ENCODE data around the gene DMXL1. TPM values are rescaled to one million over a fixed set of nuclear protein-coding genes. Genes with fewer than 3 reads are reported as not detected.

Gene DMXL1
- total RNA-seq, 1 experiment from 2014 or later = 30.0 TPM

DNA sequence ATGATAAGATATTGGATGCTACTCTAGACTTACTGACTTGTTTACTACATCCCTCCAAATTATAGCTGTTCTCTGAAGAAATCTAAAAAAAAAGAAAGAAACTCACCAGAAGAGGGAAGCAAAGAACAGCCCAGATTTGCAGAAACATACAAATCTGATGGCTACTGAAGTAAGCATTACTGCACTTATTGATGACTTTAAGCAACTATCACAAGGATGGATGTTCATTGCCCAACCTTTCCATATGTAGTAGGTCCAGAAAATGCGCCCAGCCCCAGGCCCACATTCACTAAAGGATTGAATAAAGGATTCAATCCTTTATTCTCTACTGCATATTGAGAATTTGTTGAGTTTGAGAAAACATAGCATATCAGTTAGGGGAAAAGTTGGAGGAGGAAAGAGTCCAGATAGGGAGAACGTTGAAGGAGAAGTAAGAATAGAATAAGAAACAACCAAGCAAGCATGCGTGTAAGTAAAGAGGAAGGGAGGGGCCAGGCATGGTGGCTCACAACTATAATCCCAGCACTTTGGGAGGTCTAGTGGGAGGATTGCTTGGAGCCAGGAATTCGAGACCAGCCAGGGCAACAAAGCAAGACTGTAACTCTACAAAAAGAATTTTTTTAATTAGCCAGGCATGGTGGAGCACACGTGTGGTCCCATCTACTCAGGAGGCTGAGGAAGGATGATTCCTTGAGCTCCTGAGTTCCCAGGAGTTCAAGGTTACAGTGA lies 48.7 kb upstream of the DMXL1 start:
- Mint-ChIP-seq H3K4me1 (ENCODE audit: low read depth, unreplicated experiment) (peaks cover 7% of the 10 kb centered on the region), H3K9me3 (ENCODE audit: unreplicated experiment) (no peaks in the 10 kb centered on the region), H3K27me3 (ENCODE audit: insufficient read depth, unreplicated experiment) (no peaks in the 10 kb centered on the region), H3K36me3 (ENCODE audit: insufficient read depth, unreplicated experiment) (no peaks in the 10 kb centered on the region), H3K4me3 (ENCODE audit: unreplicated experiment) (no peak overlapping the region), H3K27ac (ENCODE audit: unreplicated experiment) (no peak overlapping the region)
- intact Hi-C loops (cut with micrococcal nuclease; ENCODE audit: unreplicated experiment) = loop anchor here (1.0 to 2.0 kb wide), 5 partner anchors 34 to 390 kb away; partner anchors contain the start of genes DMXL1 and DTWD2
- TF ChIP-seq, protein P1, sequence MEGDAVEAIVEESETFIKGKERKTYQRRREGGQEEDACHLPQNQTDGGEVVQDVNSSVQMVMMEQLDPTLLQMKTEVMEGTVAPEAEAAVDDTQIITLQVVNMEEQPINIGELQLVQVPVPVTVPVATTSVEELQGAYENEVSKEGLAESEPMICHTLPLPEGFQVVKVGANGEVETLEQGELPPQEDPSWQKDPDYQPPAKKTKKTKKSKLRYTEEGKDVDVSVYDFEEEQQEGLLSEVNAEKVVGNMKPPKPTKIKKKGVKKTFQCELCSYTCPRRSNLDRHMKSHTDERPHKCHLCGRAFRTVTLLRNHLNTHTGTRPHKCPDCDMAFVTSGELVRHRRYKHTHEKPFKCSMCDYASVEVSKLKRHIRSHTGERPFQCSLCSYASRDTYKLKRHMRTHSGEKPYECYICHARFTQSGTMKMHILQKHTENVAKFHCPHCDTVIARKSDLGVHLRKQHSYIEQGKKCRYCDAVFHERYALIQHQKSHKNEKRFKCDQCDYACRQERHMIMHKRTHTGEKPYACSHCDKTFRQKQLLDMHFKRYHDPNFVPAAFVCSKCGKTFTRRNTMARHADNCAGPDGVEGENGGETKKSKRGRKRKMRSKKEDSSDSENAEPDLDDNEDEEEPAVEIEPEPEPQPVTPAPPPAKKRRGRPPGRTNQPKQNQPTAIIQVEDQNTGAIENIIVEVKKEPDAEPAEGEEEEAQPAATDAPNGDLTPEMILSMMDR (IDR thresholded peaks at IDR 0.05; ENCODE audit: insufficient read depth in 1 of 2, low read depth in 1 of 2, low read length in 1 of 2, severe bottlenecking in 1 of 2, unreplicated experiment in 1 of 2) = peak; percentile 53 to 54
- H3K27me3 ChIP-seq (replicated peaks; ENCODE audit: control insufficient read depth, insufficient read depth, low read length) = no peaks in the 10 kb centered on the region
- H3K4me1 ChIP-seq = no peaks in the 10 kb centered on the region
- H3K36me3 ChIP-seq (ENCODE audit: control insufficient read depth, insufficient read depth, low read length) = no peaks in the 10 kb centered on the region
- CTCF ChIA-PET = interaction anchor here (0.6 to 2.1 kb wide), 8 partner anchors 34 to 390 kb away, joined by 3 to 14 read pairs (median 4); partner anchors contain the start of gene DMXL1
- H3K9me3 ChIP-seq = no peaks in the 10 kb centered on the region
- peak in 1 of 2 experiments; percentile 34 for DNase-seq
- no TSS peak for BruUV-seq (replicated peaks)
- H3K4me3 ChIP-seq (ENCODE audit: low read depth, low read length) = no peak overlapping the region
- POLR2A ChIA-PET = no interaction called here

DNA sequence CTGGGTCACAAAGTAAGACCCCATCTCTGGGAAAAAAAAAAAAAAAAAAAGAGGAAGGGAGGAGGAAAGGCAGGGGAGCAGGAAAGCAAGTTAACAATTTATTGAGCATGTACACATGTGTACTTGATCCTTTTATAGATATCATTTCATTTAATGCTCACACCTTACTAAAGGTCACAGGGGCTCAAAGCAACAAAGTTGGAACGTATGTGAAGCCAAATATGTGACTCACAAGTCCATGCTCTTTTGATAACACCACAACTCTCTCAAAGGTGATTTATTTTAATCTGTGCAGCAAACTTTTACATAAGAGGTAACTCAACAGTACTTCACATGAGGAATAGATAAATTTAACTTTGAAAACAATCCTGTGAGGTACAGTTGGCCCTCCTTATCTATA lies 48.1 kb upstream of the DMXL1 start:
- CTCF ChIA-PET = interaction anchor here (0.6 to 2.1 kb wide), 3 partner anchors 107 to 389 kb away, joined by 3 to 14 read pairs (median 4); no protein-coding TSS in a partner anchor
- H3K27me3 Mint-ChIP-seq (ENCODE audit: insufficient read depth, unreplicated experiment) = no peaks in the 10 kb centered on the region
- no TSS peak for BruUV-seq (replicated peaks)
- H3K4me3 ChIP-seq (ENCODE audit: low read depth, low read length) = no peak overlapping the region
- H3K4me1 ChIP-seq = no peaks in the 10 kb centered on the region
- TF ChIP-seq, protein P1 (IDR thresholded peaks at IDR 0.05; ENCODE audit: insufficient read depth in 1 of 2, low read depth in 1 of 2, low read length in 1 of 2, severe bottlenecking in 1 of 2, unreplicated experiment in 1 of 2) = no peak
- H3K36me3 ChIP-seq (ENCODE audit: control insufficient read depth, insufficient read depth, low read length) = no peaks in the 10 kb centered on the region
- POLR2A ChIA-PET = no interaction called here
- H3K9me3 ChIP-seq = no peaks in the 10 kb centered on the region
- DNase-seq = no peak
- no peak overlapping the region for H3K27ac Mint-ChIP-seq (ENCODE audit: unreplicated experiment)
- H3K36me3 Mint-ChIP-seq (ENCODE audit: insufficient read depth, unreplicated experiment) = no peaks in the 10 kb centered on the region
- H3K4me3 Mint-ChIP-seq (ENCODE audit: unreplicated experiment) = no peak overlapping the region
- H3K4me1 Mint-ChIP-seq (ENCODE audit: low read depth, unreplicated experiment) = peaks cover 7% of the 10 kb centered on the region
- no peaks in the 10 kb centered on the region for H3K27me3 ChIP-seq (replicated peaks; ENCODE audit: control insufficient read depth, insufficient read depth, low read length)
- intact Hi-C loops (cut with micrococcal nuclease; ENCODE audit: unreplicated experiment) = loop anchor here (1.0 to 2.0 kb wide), 5 partner anchors 34 to 390 kb away; partner anchors contain the start of genes DMXL1 and DTWD2
- H3K9me3 Mint-ChIP-seq (ENCODE audit: unreplicated experiment) = no peaks in the 10 kb centered on the region

DNA sequence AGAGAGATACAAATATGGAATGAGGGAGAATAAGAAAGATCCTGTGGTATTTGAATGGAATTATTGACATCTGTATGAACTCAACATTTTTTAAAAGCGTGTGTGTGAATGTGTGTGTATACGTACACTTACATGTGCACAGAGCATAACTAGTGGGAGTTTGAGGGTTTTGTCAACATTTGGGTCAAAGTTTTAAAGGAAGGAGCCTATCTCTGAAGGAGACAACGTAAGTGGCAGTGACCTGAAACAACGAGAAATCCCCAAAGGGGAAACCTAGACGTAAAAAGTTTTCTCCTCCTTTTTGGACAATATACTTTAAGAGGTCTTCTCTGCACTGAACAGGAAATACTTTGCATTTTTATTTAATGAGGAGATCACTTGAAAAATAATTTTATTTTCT lies 42.3 kb upstream of the DMXL1 start:
- no peak overlapping the region for H3K4me3 Mint-ChIP-seq (ENCODE audit: unreplicated experiment)
- H3K36me3 ChIP-seq (ENCODE audit: control insufficient read depth, insufficient read depth, low read length) = no peaks in the 10 kb centered on the region
- no TSS peak for BruUV-seq (replicated peaks)
- intact Hi-C loops (cut with micrococcal nuclease; ENCODE audit: unreplicated experiment) = no loop called here
- POLR2A ChIA-PET = no interaction called here
- no peaks in the 10 kb centered on the region for H3K27me3 Mint-ChIP-seq (ENCODE audit: insufficient read depth, unreplicated experiment)
- H3K27ac Mint-ChIP-seq (ENCODE audit: unreplicated experiment) = no peak overlapping the region
- CTCF ChIA-PET = no interaction called here
- no peak overlapping the region for H3K4me3 ChIP-seq (ENCODE audit: low read depth, low read length)
- no peaks in the 10 kb centered on the region for H3K36me3 Mint-ChIP-seq (ENCODE audit: insufficient read depth, unreplicated experiment)
- no peaks in the 10 kb centered on the region for H3K27me3 ChIP-seq (replicated peaks; ENCODE audit: control insufficient read depth, insufficient read depth, low read length)
- no peaks in the 10 kb centered on the region for H3K9me3 ChIP-seq
- H3K4me1 Mint-ChIP-seq (ENCODE audit: low read depth, unreplicated experiment) = no peaks in the 10 kb centered on the region
- no peaks in the 10 kb centered on the region for H3K4me1 ChIP-seq
- TF ChIP-seq, protein P1 (IDR thresholded peaks at IDR 0.05; ENCODE audit: insufficient read depth in 1 of 2, low read depth in 1 of 2, low read length in 1 of 2, severe bottlenecking in 1 of 2, unreplicated experiment in 1 of 2) = no peak
- DNase-seq = no peak
- no peaks in the 10 kb centered on the region for H3K9me3 Mint-ChIP-seq (ENCODE audit: unreplicated experiment)
